HepG2 (cell line): ENCODE results near the gene KRT82.

Experiments used
- BCL3 ChIP-seq: sonication (generic); formaldehyde crosslinking; IDR thresholded peaks from 2 replicates; pipeline ENCODE4 v1.5.1; 2020; ENCODE audit warnings: mild to moderate bottlenecking, missing genetic modification reagents, moderate library complexity
- CTCF ChIP-seq: sonication (generic); formaldehyde crosslinking; IDR thresholded peaks from 2 replicates; pipeline ENCODE4 v1.5.0; 2020; ENCODE audit warnings: mild to moderate bottlenecking, missing genetic modification reagents, moderate library complexity
- EZH2 ChIP-seq: conservative IDR thresholded peaks from 2 replicates; pipeline ENCODE4 v1.6.1; 2012; ENCODE audit warnings: mild to moderate bottlenecking, low read depth, low read length, moderate library complexity
- GLI4 ChIP-seq: sonication (generic); formaldehyde crosslinking; IDR thresholded peaks from 2 replicates; pipeline ENCODE4 v1.5.1; 2020; ENCODE audit warnings: missing genetic modification reagents, mild to moderate bottlenecking, moderate library complexity, borderline replicate concordance
- GPBP1L1 ChIP-seq: sonication (generic); formaldehyde crosslinking; IDR thresholded peaks from 2 replicates; pipeline ENCODE4 v1.5.0; 2020; ENCODE audit warnings: mild to moderate bottlenecking, missing genetic modification reagents
- NFIC ChIP-seq: IDR thresholded peaks from 2 replicates; pipeline ENCODE4 v1.6.1; 2012; ENCODE audit warnings: mild to moderate bottlenecking, low read length, inconsistent platforms
- NPAS2 ChIP-seq: sonication (generic); formaldehyde crosslinking; IDR thresholded peaks from 2 replicates; pipeline ENCODE4 v1.8.0; 2022; ENCODE audit warnings: mild to moderate bottlenecking, missing genetic modification reagents, borderline replicate concordance
- THAP11 ChIP-seq: IDR thresholded peaks from 2 replicates; pipeline ENCODE4 v1.6.1; 2016; ENCODE audit warnings: missing biosample characterization, missing genetic modification reagents
- ZNF232 ChIP-seq: sonication (generic); formaldehyde crosslinking; IDR thresholded peaks from 2 replicates; pipeline ENCODE4 v1.4.0; 2020; ENCODE audit warnings: missing genetic modification reagents, borderline replicate concordance
- ZNF782 ChIP-seq: sonication (generic); formaldehyde crosslinking; IDR thresholded peaks from 2 replicates; pipeline ENCODE4 v1.4.0; 2020; ENCODE audit warnings: missing genetic modification reagents, mild to moderate bottlenecking, borderline replicate concordance

- TF ChIP-seq THAP11 (CRISPR knock-in tag) (no peak), CTCF (CRISPR knock-in tag) (no peak), ZNF782 (no peak), GLI4 (CRISPR knock-in tag) (no peak), ZNF232 (CRISPR knock-in tag) (no peak), NFIC (no peak), GPBP1L1 (CRISPR knock-in tag) (no peak), NPAS2 (CRISPR knock-in tag) (no peak), EZH2 (no peak), BCL3 (CRISPR knock-in tag) (no peak)
Measured at GRCh38 chr12:52350786-52351185, 55.3 kb downstream of the KRT82 start.
